Activated T-cell treated with anti-CD3 and anti-CD28 coated beads, Interleukin-2, amount 50 U/mL, for 1 hour (primary cell): Measurements from ENCODE around the gene GADD45A.
"Not testable (repeated sequence)": the region's sequence is repeated elsewhere in the genome, so short reads cannot be mapped to it uniquely, and the experiment has no call there.

ENCODE experiments used
- DNase-seq: peaks from one replicate; pipeline ENCODE4 v3.0.0-alpha.2; 2020

GADD45A gene

GRCh38 chr1:67723126-67723525 is 38.1 kb downstream of the GADD45A start:
- no peak for DNase-seq

- DNase-seq, result no peak
Observed at GRCh38 chr1:67723620-67724019, 38.6 kb downstream of the GADD45A start.

GRCh38 chr1:67724928-67725560 is 40.0 kb downstream of the GADD45A start:
- DNase-seq, result no peak

- DNase-seq, result no peak
Observed at GRCh38 chr1:67726224-67726623, 41.2 kb downstream of the GADD45A start.

- DNase-seq, result no peak
Observed at GRCh38 chr1:67729872-67730271, 44.9 kb downstream of the GADD45A start.

GRCh38 chr1:67730312-67730711 is 45.3 kb downstream of the GADD45A start:
- not testable (repeated sequence) for DNase-seq

GRCh38 chr1:67731322-67731721 is 46.3 kb downstream of the GADD45A start:
- DNase-seq, result no peak

- no peak for DNase-seq
Observed at GRCh38 chr1:67732750-67733151, 47.8 kb downstream of the GADD45A start.

GRCh38 chr1:67733681-67734322 is 48.8 kb downstream of the GADD45A start:
- no peak for DNase-seq

GRCh38 chr1:67734323-67734690 is 49.3 kb downstream of the GADD45A start:
- DNase-seq, result no peak

GRCh38 chr1:67735206-67735605 is 50.2 kb downstream of the GADD45A start:
- no peak for DNase-seq

GRCh38 chr1:67735806-67736627 is 51.0 kb downstream of the GADD45A start:
- peak; percentile 31 for DNase-seq

- no peak for DNase-seq
Observed at GRCh38 chr1:67736750-67737149, 51.7 kb downstream of the GADD45A start.

- DNase-seq, result no peak
Observed at GRCh38 chr1:67737875-67738274, 52.9 kb downstream of the GADD45A start.
